ENCODE results near the gene ZBTB40. TPM values are rescaled to one million over a fixed set of nuclear protein-coding genes. Genes with fewer than 3 reads are reported as not detected.

ZBTB40 gene
- total and polyA plus RNA-seq, 2 of the 13 experiments (the other 11 are each of a cell fraction or from before 2014, with no cell fraction given) = 8.8 to 16.5 TPM

GRCh38 chr1:22465671-22466070, 14.0 kb downstream of the ZBTB40 start:
- no peak for ATAC-seq
- 88% methylated on average over 2 of the region's 2 CpGs for WGBS (ENCODE audit: low lambda C conversion rate)

More at GRCh38 chr1:22465671-22466070, 14.0 kb downstream of the ZBTB40 start:
- ChIA-PET POLR2A (no interaction called here), CTCF (ENCODE audit: low intra/inter-chr PET ratio, low total read pairs) (no interaction called here)
- intact Hi-C loops (cut with micrococcal nuclease; ENCODE audit: unreplicated experiment) = no loop called here
- DNase-seq (ENCODE audit: low spot score) = no peak
- no TSS peak for BruUV-seq (replicated peaks)
- in situ Hi-C loops (cut with HindIII; ENCODE audit: extremely low pct_ligation_motif_present, low pct_unique_long_range_greater_than_20kb) = no loop called here
- peaks cover 35% of the 10 kb centered on the region for H3K4me1 ChIP-seq (ENCODE audit: insufficient read depth, low read length)
- no peaks in the 10 kb centered on the region for H3K36me3 ChIP-seq (replicated peaks in 1 of 2; ENCODE audit: control insufficient read depth in 1 of 2, insufficient read depth in 2 of 2, low read length in 2 of 2)
- no peak overlapping the region for H2AFZ ChIP-seq (ENCODE audit: low read length)
- no peak overlapping the region for H3K4me3 ChIP-seq (replicated peaks in 1 of 3; ENCODE audit: insufficient read depth in 1 of 3, low read depth in 2 of 3, low read length in 3 of 3)
- FAIRE-seq = no peak
- no peaks in the 10 kb centered on the region for H3K9me3 ChIP-seq (ENCODE audit: low read length)
- peaks cover 81% of the 10 kb centered on the region for H3K79me2 ChIP-seq (ENCODE audit: insufficient read depth, low read length)
- no peak overlapping the region for H3K27ac ChIP-seq (ENCODE audit: extremely low read length, insufficient read depth, low read length)
- H3K4me2 ChIP-seq (ENCODE audit: low read depth, low read length) = no peak overlapping the region
- no peaks in the 10 kb centered on the region; the same call in none of the 2 replicates for H4K20me1 ChIP-seq (ENCODE audit: insufficient read depth, low read length)
- no peak overlapping the region for H3K9ac ChIP-seq (ENCODE audit: insufficient read depth, low read depth, low read length)
- TF ChIP-seq JARID2 (CRISPR knock-in tag; IDR thresholded peaks at IDR 0.05; ENCODE audit: insufficient replicate concordance) = no peak
- no peak for TF ChIP-seq SP4 (CRISPR knock-in tag; IDR thresholded peaks at IDR 0.05)
- no peak for TF ChIP-seq ZNF792 (CRISPR knock-in tag; IDR thresholded peaks at IDR 0.05)
- TF ChIP-seq ZNF136 (CRISPR knock-in tag; IDR thresholded peaks at IDR 0.05; ENCODE audit: low read depth) = no peak
- TF ChIP-seq SALL2 (CRISPR knock-in tag; IDR thresholded peaks at IDR 0.05) = no peak
- TF ChIP-seq HIC2 (CRISPR knock-in tag; IDR thresholded peaks at IDR 0.05; ENCODE audit: low read depth) = no peak
- TF ChIP-seq ZNF609 (CRISPR knock-in tag; IDR thresholded peaks at IDR 0.05; ENCODE audit: borderline replicate concordance) = no peak
- TF ChIP-seq RCOR2 (CRISPR knock-in tag; IDR thresholded peaks at IDR 0.05) = no peak
- no peak for TF ChIP-seq ZNF589 (CRISPR knock-in tag; conservative IDR thresholded peaks at IDR 0.05)
- no peak for TF ChIP-seq DBP (CRISPR knock-in tag; IDR thresholded peaks at IDR 0.05; ENCODE audit: not compliant biosample characterization)
- TF ChIP-seq U2AF2 (IDR thresholded peaks at IDR 0.05; ENCODE audit: low read depth, low read length) = no peak
- TF ChIP-seq WIZ (CRISPR knock-in tag; IDR thresholded peaks at IDR 0.05) = no peak
- TF ChIP-seq ZMYM2 (CRISPR knock-in tag; IDR thresholded peaks at IDR 0.05) = no peak
- no peak for TF ChIP-seq MYC (CRISPR knock-in tag; IDR thresholded peaks at IDR 0.05; ENCODE audit: borderline replicate concordance)
- TF ChIP-seq RFXAP (CRISPR knock-in tag; IDR thresholded peaks at IDR 0.05; ENCODE audit: borderline replicate concordance) = no peak
- no peak for TF ChIP-seq TARDBP (CRISPR knock-in tag; IDR thresholded peaks at IDR 0.05)
- TF ChIP-seq ZNF446 (CRISPR knock-in tag; IDR thresholded peaks at IDR 0.05) = no peak
- H3K27me3 ChIP-seq (ENCODE audit: control insufficient read depth in 1 of 2, insufficient read depth in 2 of 2, low read length in 2 of 2) = no peaks in the 10 kb centered on the region

Measured in HepG2 (cell line).